DOHH2 (cell line): ENCODE measurements around the gene HOXB13.

Experiments used
- CTCF ChIP-seq: fragments of 200-600 bp; sonication (generic); IDR thresholded peaks from one replicate; pipeline ENCODE4 v1.5.1; 2014; ENCODE audit warnings: antibody characterized with exemption, mild to moderate bottlenecking, low read depth, low read length; ENCODE audit not compliant: poor library complexity, severe bottlenecking
- EZH2phosphoT487 ChIP-seq: fragments of 200-600 bp; sonication (generic); IDR thresholded peaks from 2 replicates; pipeline ENCODE4 v1.6.1; 2017; ENCODE audit warnings: borderline replicate concordance, mild to moderate bottlenecking, antibody characterized with exemption, low read length, moderate library complexity, mixed read lengths

GRCh38 chr17:48755356-48755755, 26.8 kb upstream of the HOXB13 start:
- TF ChIP-seq CTCF (no peak), EZH2phosphoT487 (no peak)
